HEK293 (cell line): ENCODE results near the gene DNAH3.

ENCODE experiments used
- CTCF ChIA-PET: fragments of 350-600 bp; formaldehyde crosslinking; extraction: SDS; loops from one replicate; lab custom pipeline; 2021; ENCODE audit warnings: antibody characterized with exemption; lab: Yijun Ruan, JAX
- POLR2A ChIA-PET: fragments of 300-600 bp; formaldehyde crosslinking; extraction: SDS; loops from one replicate; lab custom pipeline; 2020; ENCODE audit warnings: antibody characterized with exemption, inconsistent platforms; lab: Yijun Ruan, JAX
- H3K27ac ChIP-seq: fragments of 200-500 bp; sonication (Bioruptor generic); 2 replicates; pipeline ENCODE4 v1.5.1; 2014; ENCODE audit warnings: low read depth, low read length, control low read depth, inconsistent platforms; ENCODE audit errors: extremely low read depth
- H3K36me3 ChIP-seq, 2 experiments: fragments of 200-500 bp in 1 of 2; sonication (Bioruptor generic) in 1 of 2; 1 replicate in 1 of 2; 2 replicates in 1 of 2; pipeline ENCODE4 v1.5.1; 2014 to 2017; ENCODE audit warnings: inconsistent platforms in 2 of 2, low read length in 2 of 2; ENCODE audit not compliant: control insufficient read depth in 2 of 2, insufficient read depth in 1 of 2
- H3K4me1 ChIP-seq: fragments of 200-500 bp; sonication (Bioruptor generic); 2 replicates; pipeline ENCODE4 v1.5.1; 2014; ENCODE audit warnings: mild to moderate bottlenecking, low read length, inconsistent platforms; ENCODE audit not compliant: control insufficient read depth, insufficient read depth
- H3K4me3 ChIP-seq: 2 replicates; pipeline ENCODE4 v1.5.1; 2011; ENCODE audit warnings: low read depth, mild to moderate bottlenecking, control low read depth, low read length, moderate library complexity
- H3K9me3 ChIP-seq: fragments of 200-500 bp; sonication (Bioruptor generic); 2 replicates; pipeline ENCODE4 v1.5.1; 2014; ENCODE audit warnings: low read depth, low read length, inconsistent platforms; ENCODE audit not compliant: control insufficient read depth, insufficient read depth
- GLIS1 ChIP-seq: fragments of 450-650 bp; formaldehyde crosslinking; IDR thresholded peaks from 2 replicates; pipeline ENCODE4 v1.5.1; 2016; ENCODE audit warnings: missing biosample characterization, missing genetic modification characterization
- HOXD13 ChIP-seq: sonication (generic); formaldehyde crosslinking; IDR thresholded peaks from 2 replicates; pipeline ENCODE4 v1.8.0; 2022; ENCODE audit warnings: missing genetic modification reagents, borderline replicate concordance
- OVOL3 ChIP-seq: fragments of 450-650 bp; formaldehyde crosslinking; IDR thresholded peaks from 2 replicates; pipeline ENCODE4 v1.5.1; 2016; ENCODE audit warnings: missing biosample characterization, missing genetic modification characterization
- PRDM4 ChIP-seq: fragments of 450-650 bp; formaldehyde crosslinking; IDR thresholded peaks from 2 replicates; pipeline ENCODE4 v1.5.1; 2017; ENCODE audit warnings: missing biosample characterization, missing genetic modification characterization
- SCRT2 ChIP-seq: fragments of 450-650 bp; formaldehyde crosslinking; IDR thresholded peaks from 2 replicates; pipeline ENCODE4 v1.5.1; 2016; ENCODE audit warnings: missing biosample characterization, missing genetic modification characterization
- TSHZ1 ChIP-seq: fragments of 450-650 bp; formaldehyde crosslinking; IDR thresholded peaks from 2 replicates; pipeline ENCODE4 v1.5.1; 2016; ENCODE audit warnings: missing biosample characterization, missing genetic modification characterization, borderline replicate concordance
- ZBTB1 ChIP-seq: fragments of 450-650 bp; formaldehyde crosslinking; IDR thresholded peaks from 2 replicates; pipeline ENCODE4 v1.5.1; 2016; ENCODE audit warnings: missing biosample characterization, missing genetic modification characterization
- ZNF112 ChIP-seq: fragments of 450-650 bp; formaldehyde crosslinking; IDR thresholded peaks from 2 replicates; pipeline ENCODE4 v1.5.0; 2017; ENCODE audit warnings: missing biosample characterization, missing genetic modification characterization
- ZNF140 ChIP-seq: fragments of 450-650 bp; formaldehyde crosslinking; IDR thresholded peaks from 2 replicates; pipeline ENCODE4 v1.5.1; 2016; ENCODE audit warnings: missing biosample characterization, missing genetic modification characterization
- ZNF148 ChIP-seq: fragments of 450-650 bp; formaldehyde crosslinking; IDR thresholded peaks from 2 replicates; pipeline ENCODE4 v1.5.0; 2017; ENCODE audit warnings: missing biosample characterization, missing genetic modification characterization, borderline replicate concordance
- ZNF155 ChIP-seq: fragments of 450-650 bp; formaldehyde crosslinking; IDR thresholded peaks from 2 replicates; pipeline ENCODE4 v1.5.1; 2016; ENCODE audit warnings: missing biosample characterization, missing genetic modification characterization
- ZNF221 ChIP-seq: fragments of 450-650 bp; formaldehyde crosslinking; IDR thresholded peaks from 2 replicates; pipeline ENCODE4 v1.5.1; 2017; ENCODE audit warnings: missing biosample characterization, missing genetic modification characterization, borderline replicate concordance
- ZNF302 ChIP-seq: fragments of 450-650 bp; formaldehyde crosslinking; IDR thresholded peaks from 2 replicates; pipeline ENCODE4 v1.5.1; 2016; ENCODE audit warnings: missing biosample characterization, missing genetic modification characterization, low read depth
- ZNF335 ChIP-seq: fragments of 450-650 bp; formaldehyde crosslinking; conservative IDR thresholded peaks from 2 replicates; pipeline ENCODE4 v1.5.1; 2016; ENCODE audit warnings: missing biosample characterization, missing genetic modification characterization
- ZNF37A ChIP-seq: fragments of 450-650 bp; IDR thresholded peaks from 2 replicates; pipeline ENCODE4 v1.5.1; 2018; ENCODE audit warnings: missing biosample characterization, missing genetic modification characterization
- ZNF510 ChIP-seq: fragments of 450-650 bp; formaldehyde crosslinking; IDR thresholded peaks from 2 replicates; pipeline ENCODE4 v1.5.1; 2018; ENCODE audit warnings: mild to moderate bottlenecking, missing genetic modification characterization, missing biosample characterization; ENCODE audit not compliant: insufficient replicate concordance
- ZNF585B ChIP-seq: fragments of 450-650 bp; formaldehyde crosslinking; IDR thresholded peaks from 2 replicates; pipeline ENCODE4 v1.5.1; 2016; ENCODE audit warnings: missing biosample characterization, missing genetic modification characterization
- ZNF600 ChIP-seq: fragments of 450-650 bp; formaldehyde crosslinking; IDR thresholded peaks from 2 replicates; pipeline ENCODE4 v1.5.1; 2016; ENCODE audit warnings: missing biosample characterization, missing genetic modification characterization
- ZNF664 ChIP-seq: fragments of 450-650 bp; formaldehyde crosslinking; IDR thresholded peaks from 2 replicates; pipeline ENCODE4 v1.5.1; 2016; ENCODE audit warnings: missing biosample characterization, missing genetic modification characterization
- ZNF677 ChIP-seq: fragments of 450-650 bp; IDR thresholded peaks from 2 replicates; pipeline ENCODE4 v1.5.0; 2018; ENCODE audit warnings: missing biosample characterization, mild to moderate bottlenecking, missing genetic modification characterization, moderate library complexity
- ZNF704 ChIP-seq: fragments of 450-650 bp; formaldehyde crosslinking; IDR thresholded peaks from 2 replicates; pipeline ENCODE4 v1.5.1; 2016; ENCODE audit warnings: missing biosample characterization, missing genetic modification characterization
- ZNF747 ChIP-seq: fragments of 450-650 bp; formaldehyde crosslinking; IDR thresholded peaks from 2 replicates; pipeline ENCODE4 v1.5.1; 2016; ENCODE audit warnings: missing biosample characterization, missing genetic modification characterization
- ZNF768 ChIP-seq: fragments of 450-650 bp; formaldehyde crosslinking; IDR thresholded peaks from 2 replicates; pipeline ENCODE4 v1.5.1; 2018; ENCODE audit warnings: missing biosample characterization, mild to moderate bottlenecking, missing genetic modification characterization
- ZSCAN30 ChIP-seq: fragments of 450-650 bp; IDR thresholded peaks from 2 replicates; pipeline ENCODE4 v1.5.1; 2018; ENCODE audit warnings: missing biosample characterization, mild to moderate bottlenecking, missing genetic modification characterization, moderate library complexity

Gene DNAH3

GRCh38 chr16:20931066-20931600 is 219.5 kb downstream of the DNAH3 start:
- CTCF ChIA-PET = interaction anchor here (0.6 kb wide), 1 partner anchor 156 kb away, joined by 3 read pairs; no protein-coding TSS in a partner anchor
- TF ChIP-seq HOXD13 (CRISPR knock-in tag) = no peak
- TF ChIP-seq ZNF747 = no peak
- TF ChIP-seq ZNF37A = no peak
- no peak for TF ChIP-seq ZNF112 (tag by site-specific recombination)
- TF ChIP-seq GLIS1 (tag by site-specific recombination) = no peak
- no peak for TF ChIP-seq ZNF704 (tag by site-specific recombination)
- no peak for TF ChIP-seq SCRT2
- no peak for TF ChIP-seq OVOL3 (tag by site-specific recombination)
- TF ChIP-seq ZSCAN30 (tag by site-specific recombination) = no peak
- no peak for TF ChIP-seq ZNF140 (tag by site-specific recombination)
- no peak for TF ChIP-seq TSHZ1 (tag by site-specific recombination)
- no peak for TF ChIP-seq ZNF335 (tag by site-specific recombination)
- no peak for TF ChIP-seq ZNF155
- no peak for TF ChIP-seq ZNF148 (tag by site-specific recombination)
- TF ChIP-seq, all 188 proteins: peak for 0
- POLR2A ChIA-PET = no interaction called here
- Histone ChIP-seq H3K4me1 (no peaks in the 10 kb centered on the region), H3K27ac (no peak overlapping the region), H3K36me3 (no peaks in the 10 kb centered on the region), H3K9me3 (no peaks in the 10 kb centered on the region), H3K4me3 (no peak overlapping the region)

GRCh38 chr16:20930365-20930690 is 220.3 kb downstream of the DNAH3 start:
- ChIA-PET POLR2A (interaction anchor here (0.6 kb wide), 1 partner anchor 56 kb away, joined by 11 read pairs; no protein-coding TSS in a partner anchor), CTCF (interaction anchor here (1.3 kb wide), 1 partner anchor 79 kb away, joined by 4 read pairs; no protein-coding TSS in a partner anchor)

More at GRCh38 chr16:20930365-20930690, 220.3 kb downstream of the DNAH3 start:
- TF ChIP-seq ZNF704 (tag by site-specific recombination) = no peak
- TF ChIP-seq ZNF768 (tag by site-specific recombination) = no peak
- TF ChIP-seq ZBTB1 (tag by site-specific recombination) = no peak
- no peak for TF ChIP-seq ZNF677
- TF ChIP-seq ZNF302 (tag by site-specific recombination) = no peak
- no peak for TF ChIP-seq ZNF664 (tag by site-specific recombination)
- TF ChIP-seq PRDM4 (tag by site-specific recombination) = no peak
- TF ChIP-seq ZNF600 (tag by site-specific recombination) = no peak
- TF ChIP-seq ZNF221 (tag by site-specific recombination) = no peak
- no peak for TF ChIP-seq ZNF510
- no peak for TF ChIP-seq ZNF585B (tag by site-specific recombination)
- no peak overlapping the region for H3K27ac ChIP-seq
- H3K9me3 ChIP-seq = no peaks in the 10 kb centered on the region
- no peaks in the 10 kb centered on the region for H3K4me1 ChIP-seq
- no peak overlapping the region for H3K4me3 ChIP-seq
- H3K36me3 ChIP-seq = no peaks in the 10 kb centered on the region
